ENCODE measurements around the gene FDX1. TPM values are rescaled to one million over a fixed set of nuclear protein-coding genes. Genes with fewer than 3 reads are reported as not detected.

Gene FDX1
- total RNA-seq, 1 experiment from 2014 or later, result 14.5 TPM

GRCh38 chr11:110492321-110492685, 62.6 kb downstream of the FDX1 start:
- BruUV-seq (replicated peaks), result no TSS peak

More at GRCh38 chr11:110492321-110492685, 62.6 kb downstream of the FDX1 start:
- no peak overlapping the region for H3K9ac ChIP-seq (ENCODE audit: low read length)
- no peak overlapping the region for H3K4me3 ChIP-seq (replicated peaks in 1 of 2; ENCODE audit: low read depth in 1 of 2, low read length in 2 of 2)
- no peaks in the 10 kb centered on the region for H3K9me3 ChIP-seq (ENCODE audit: control insufficient read depth in 1 of 2, insufficient read depth in 1 of 2, low read depth in 1 of 2, low read length in 2 of 2)
- no peak for TF ChIP-seq CEBPB (IDR thresholded peaks at IDR 0.05; ENCODE audit: low read depth)
- no peak for TF ChIP-seq ELF1 (IDR thresholded peaks at IDR 0.05; ENCODE audit: borderline replicate concordance, low read depth)
- no peak for TF ChIP-seq ZFX (IDR thresholded peaks at IDR 0.05)
- TF ChIP-seq ZNF274 (IDR thresholded peaks at IDR 0.05; ENCODE audit: low read depth, low read length), result no peak
- no peak for TF ChIP-seq SRF (IDR thresholded peaks at IDR 0.05; ENCODE audit: low read depth)
- TF ChIP-seq TCF7L2 (IDR thresholded peaks at IDR 0.05; ENCODE audit: borderline replicate concordance, extremely low read depth, insufficient read depth, insufficient read length), result no peak
- no peak for TF ChIP-seq JUND (IDR thresholded peaks at IDR 0.05)
- TF ChIP-seq SIN3A (IDR thresholded peaks at IDR 0.05; ENCODE audit: low read depth), result no peak
- TF ChIP-seq, protein P1, sequence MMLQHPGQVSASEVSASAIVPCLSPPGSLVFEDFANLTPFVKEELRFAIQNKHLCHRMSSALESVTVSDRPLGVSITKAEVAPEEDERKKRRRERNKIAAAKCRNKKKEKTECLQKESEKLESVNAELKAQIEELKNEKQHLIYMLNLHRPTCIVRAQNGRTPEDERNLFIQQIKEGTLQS (IDR thresholded peaks at IDR 0.05), result no peak
- no peak for TF ChIP-seq CBX3 (IDR thresholded peaks at IDR 0.05; ENCODE audit: low read depth)
- TF ChIP-seq, protein P2, sequence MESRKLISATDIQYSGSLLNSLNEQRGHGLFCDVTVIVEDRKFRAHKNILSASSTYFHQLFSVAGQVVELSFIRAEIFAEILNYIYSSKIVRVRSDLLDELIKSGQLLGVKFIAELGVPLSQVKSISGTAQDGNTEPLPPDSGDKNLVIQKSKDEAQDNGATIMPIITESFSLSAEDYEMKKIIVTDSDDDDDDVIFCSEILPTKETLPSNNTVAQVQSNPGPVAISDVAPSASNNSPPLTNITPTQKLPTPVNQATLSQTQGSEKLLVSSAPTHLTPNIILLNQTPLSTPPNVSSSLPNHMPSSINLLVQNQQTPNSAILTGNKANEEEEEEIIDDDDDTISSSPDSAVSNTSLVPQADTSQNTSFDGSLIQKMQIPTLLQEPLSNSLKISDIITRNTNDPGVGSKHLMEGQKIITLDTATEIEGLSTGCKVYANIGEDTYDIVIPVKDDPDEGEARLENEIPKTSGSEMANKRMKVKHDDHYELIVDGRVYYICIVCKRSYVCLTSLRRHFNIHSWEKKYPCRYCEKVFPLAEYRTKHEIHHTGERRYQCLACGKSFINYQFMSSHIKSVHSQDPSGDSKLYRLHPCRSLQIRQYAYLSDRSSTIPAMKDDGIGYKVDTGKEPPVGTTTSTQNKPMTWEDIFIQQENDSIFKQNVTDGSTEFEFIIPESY (IDR thresholded peaks at IDR 0.05; ENCODE audit: extremely low read depth, insufficient replicate concordance, low read length), result no peak
- TF ChIP-seq YY1 (IDR thresholded peaks at IDR 0.05; ENCODE audit: extremely low read depth, insufficient replicate concordance, low read depth, low read length), result no peak
- TF ChIP-seq, protein P3, sequence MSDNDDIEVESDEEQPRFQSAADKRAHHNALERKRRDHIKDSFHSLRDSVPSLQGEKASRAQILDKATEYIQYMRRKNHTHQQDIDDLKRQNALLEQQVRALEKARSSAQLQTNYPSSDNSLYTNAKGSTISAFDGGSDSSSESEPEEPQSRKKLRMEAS (IDR thresholded peaks at IDR 0.05), result no peak
- TF ChIP-seq, protein P4, sequence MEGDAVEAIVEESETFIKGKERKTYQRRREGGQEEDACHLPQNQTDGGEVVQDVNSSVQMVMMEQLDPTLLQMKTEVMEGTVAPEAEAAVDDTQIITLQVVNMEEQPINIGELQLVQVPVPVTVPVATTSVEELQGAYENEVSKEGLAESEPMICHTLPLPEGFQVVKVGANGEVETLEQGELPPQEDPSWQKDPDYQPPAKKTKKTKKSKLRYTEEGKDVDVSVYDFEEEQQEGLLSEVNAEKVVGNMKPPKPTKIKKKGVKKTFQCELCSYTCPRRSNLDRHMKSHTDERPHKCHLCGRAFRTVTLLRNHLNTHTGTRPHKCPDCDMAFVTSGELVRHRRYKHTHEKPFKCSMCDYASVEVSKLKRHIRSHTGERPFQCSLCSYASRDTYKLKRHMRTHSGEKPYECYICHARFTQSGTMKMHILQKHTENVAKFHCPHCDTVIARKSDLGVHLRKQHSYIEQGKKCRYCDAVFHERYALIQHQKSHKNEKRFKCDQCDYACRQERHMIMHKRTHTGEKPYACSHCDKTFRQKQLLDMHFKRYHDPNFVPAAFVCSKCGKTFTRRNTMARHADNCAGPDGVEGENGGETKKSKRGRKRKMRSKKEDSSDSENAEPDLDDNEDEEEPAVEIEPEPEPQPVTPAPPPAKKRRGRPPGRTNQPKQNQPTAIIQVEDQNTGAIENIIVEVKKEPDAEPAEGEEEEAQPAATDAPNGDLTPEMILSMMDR (IDR thresholded peaks at IDR 0.05 in 2 of 3, conservative IDR thresholded peaks at IDR 0.05 in 1 of 3; ENCODE audit: borderline replicate concordance in 1 of 3, insufficient read depth in 1 of 3, low read depth in 2 of 3, low read length in 2 of 3), result no peak
- TF ChIP-seq POLR2A (IDR thresholded peaks at IDR 0.05; ENCODE audit: borderline replicate concordance, extremely low read depth, insufficient read depth, insufficient read length), result no peak
- TF ChIP-seq, protein P5, sequence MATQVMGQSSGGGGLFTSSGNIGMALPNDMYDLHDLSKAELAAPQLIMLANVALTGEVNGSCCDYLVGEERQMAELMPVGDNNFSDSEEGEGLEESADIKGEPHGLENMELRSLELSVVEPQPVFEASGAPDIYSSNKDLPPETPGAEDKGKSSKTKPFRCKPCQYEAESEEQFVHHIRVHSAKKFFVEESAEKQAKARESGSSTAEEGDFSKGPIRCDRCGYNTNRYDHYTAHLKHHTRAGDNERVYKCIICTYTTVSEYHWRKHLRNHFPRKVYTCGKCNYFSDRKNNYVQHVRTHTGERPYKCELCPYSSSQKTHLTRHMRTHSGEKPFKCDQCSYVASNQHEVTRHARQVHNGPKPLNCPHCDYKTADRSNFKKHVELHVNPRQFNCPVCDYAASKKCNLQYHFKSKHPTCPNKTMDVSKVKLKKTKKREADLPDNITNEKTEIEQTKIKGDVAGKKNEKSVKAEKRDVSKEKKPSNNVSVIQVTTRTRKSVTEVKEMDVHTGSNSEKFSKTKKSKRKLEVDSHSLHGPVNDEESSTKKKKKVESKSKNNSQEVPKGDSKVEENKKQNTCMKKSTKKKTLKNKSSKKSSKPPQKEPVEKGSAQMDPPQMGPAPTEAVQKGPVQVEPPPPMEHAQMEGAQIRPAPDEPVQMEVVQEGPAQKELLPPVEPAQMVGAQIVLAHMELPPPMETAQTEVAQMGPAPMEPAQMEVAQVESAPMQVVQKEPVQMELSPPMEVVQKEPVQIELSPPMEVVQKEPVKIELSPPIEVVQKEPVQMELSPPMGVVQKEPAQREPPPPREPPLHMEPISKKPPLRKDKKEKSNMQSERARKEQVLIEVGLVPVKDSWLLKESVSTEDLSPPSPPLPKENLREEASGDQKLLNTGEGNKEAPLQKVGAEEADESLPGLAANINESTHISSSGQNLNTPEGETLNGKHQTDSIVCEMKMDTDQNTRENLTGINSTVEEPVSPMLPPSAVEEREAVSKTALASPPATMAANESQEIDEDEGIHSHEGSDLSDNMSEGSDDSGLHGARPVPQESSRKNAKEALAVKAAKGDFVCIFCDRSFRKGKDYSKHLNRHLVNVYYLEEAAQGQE (IDR thresholded peaks at IDR 0.05; ENCODE audit: low read depth), result no peak
- no peak for TF ChIP-seq EZH2phosphoT487 (IDR thresholded peaks at IDR 0.05; ENCODE audit: borderline replicate concordance)
- no peak for TF ChIP-seq SP1 (IDR thresholded peaks at IDR 0.05; ENCODE audit: low read depth)
- H3K4me2 ChIP-seq (ENCODE audit: low read length), result no peak overlapping the region
- H3K36me3 ChIP-seq (ENCODE audit: control insufficient read depth in 1 of 2, insufficient read depth in 2 of 2, low read length in 2 of 2), result no peaks in the 10 kb centered on the region
- intact Hi-C loops (cut with micrococcal nuclease), result no loop called here
- DNase-seq (ENCODE audit: low read depth, low spot score), result no peak
- H3K27ac ChIP-seq (ENCODE audit: low read depth, low read length), result no peak overlapping the region
- CTCF ChIA-PET, result interaction anchor here (1.3 kb wide), 1 partner anchor 12 kb away, joined by 4 read pairs; no protein-coding TSS in a partner anchor
- RAD21 ChIA-PET (ENCODE audit: low non-redundant PET in 1 of 2, low total read pairs in 2 of 2, uncharacterized antibody in 2 of 2, unreplicated experiment in 2 of 2), result no interaction called here
- ATAC-seq, result no peak
- POLR2A ChIA-PET, result no interaction called here
- no peaks in the 10 kb centered on the region for H3K27me3 ChIP-seq (ENCODE audit: insufficient read depth, low read length)
- H3K4me1 ChIP-seq (ENCODE audit: control insufficient read depth in 1 of 2, insufficient read depth in 2 of 2, low read length in 2 of 2), result no peaks in the 10 kb centered on the region
- no peaks in the 10 kb centered on the region for H3K79me2 ChIP-seq (ENCODE audit: insufficient read depth, low read length)
- no peaks in the 10 kb centered on the region for H3K9me2 ChIP-seq (ENCODE audit: insufficient read depth)
- no peaks in the 10 kb centered on the region for H4K20me1 ChIP-seq (ENCODE audit: insufficient read depth)
- H2AFZ ChIP-seq (ENCODE audit: low read depth, low read length, poor library complexity, severe bottlenecking), result no peak overlapping the region

All from HCT116 (cell line).